GM23338 (cell line): ENCODE data around the gene TAF3.

ENCODE experiments used
- CREB1 ChIP-seq: fragments of 250-450 bp; sonication (Bioruptor Pico); IDR thresholded peaks from 2 replicates; pipeline ENCODE4 v1.5.0; 2020; ENCODE audit warnings: low read depth, mild to moderate bottlenecking, moderate library complexity
- EZH2 ChIP-seq: fragments of 200-600 bp; sonication (generic); IDR thresholded peaks from one replicate; pipeline ENCODE4 v1.8.0; 2017; ENCODE audit warnings: antibody characterized with exemption, mild to moderate bottlenecking, low read depth; ENCODE audit not compliant: unreplicated experiment
- EZH2phosphoT487 ChIP-seq: fragments of 200-600 bp; sonication (generic); IDR thresholded peaks from one replicate; pipeline ENCODE4 v1.8.1; 2018; ENCODE audit warnings: antibody characterized with exemption; ENCODE audit not compliant: unreplicated experiment
- JUNB ChIP-seq: IDR thresholded peaks from one replicate; pipeline ENCODE4 v1.6.1; 2016; ENCODE audit warnings: antibody characterized with exemption; ENCODE audit not compliant: unreplicated experiment
- NANOG ChIP-seq: IDR thresholded peaks from 2 replicates; pipeline ENCODE4 v1.6.1; 2016; ENCODE audit warnings: antibody characterized with exemption, borderline replicate concordance
- POLR2AphosphoS5 ChIP-seq: IDR thresholded peaks from 2 replicates; pipeline ENCODE4 v1.6.1; 2016; ENCODE audit warnings: antibody characterized with exemption, low read depth
- STAT1 ChIP-seq: IDR thresholded peaks from one replicate; pipeline ENCODE4 v1.6.1; 2016; ENCODE audit warnings: antibody characterized with exemption; ENCODE audit not compliant: unreplicated experiment
- ZNF114 ChIP-seq: fragments of 250-450 bp; sonication (Bioruptor Pico); IDR thresholded peaks from 2 replicates; pipeline ENCODE4 v1.5.0; 2020; ENCODE audit warnings: mild to moderate bottlenecking, moderate library complexity
- TF ChIP-seq, protein P1 (sequence below), 2 experiments: fragments of 200-600 bp in 1 of 2; sonication (generic) in 1 of 2; conservative IDR thresholded peaks; 2 replicates each; pipeline versions ENCODE4 v1.5.1 to v1.6.1; 2016 to 2017; ENCODE audit warnings: antibody characterized with exemption in 2 of 2, low read depth in 2 of 2, mild to moderate bottlenecking in 2 of 2, moderate library complexity in 1 of 2
- TF ChIP-seq, protein P2 (sequence below): IDR thresholded peaks from one replicate; pipeline ENCODE4 v1.6.1; 2018; ENCODE audit warnings: antibody characterized with exemption; ENCODE audit not compliant: unreplicated experiment

DNA sequence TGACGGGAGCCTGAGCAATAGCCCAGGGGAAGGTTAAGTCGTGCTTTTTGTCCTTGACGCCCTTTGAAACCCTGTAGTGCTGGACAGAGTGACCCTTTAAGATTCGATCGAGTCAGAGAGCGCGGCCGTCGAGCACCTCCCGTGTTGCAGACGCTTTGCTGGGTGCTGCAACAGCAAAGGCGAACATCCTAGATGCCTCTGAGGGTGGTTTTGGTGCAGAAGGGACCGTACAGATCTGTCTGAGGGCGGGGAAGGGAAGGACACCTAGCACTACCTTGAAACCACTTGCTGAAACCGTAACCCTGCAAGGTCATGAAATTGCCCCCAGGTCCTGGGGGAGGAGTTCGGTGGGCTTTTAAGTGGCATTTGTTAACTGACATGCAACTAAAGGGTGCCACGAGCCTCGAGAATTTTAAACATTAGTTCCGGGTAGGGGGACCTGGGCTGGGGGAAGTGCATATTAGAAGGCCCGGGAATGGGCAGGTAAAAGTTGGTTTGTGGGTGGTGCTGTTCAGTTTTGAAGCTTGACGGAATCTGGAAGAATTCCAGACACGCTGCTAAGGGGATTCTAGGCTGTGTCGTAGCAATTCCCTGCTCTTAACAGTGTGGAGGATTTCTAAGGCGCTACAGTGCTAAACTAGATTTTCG lies 29.5 kb upstream of the TAF3 start:
- TF ChIP-seq POLR2AphosphoS5, result no peak
- TF ChIP-seq EZH2, result no peak
- TF ChIP-seq, protein P1, sequence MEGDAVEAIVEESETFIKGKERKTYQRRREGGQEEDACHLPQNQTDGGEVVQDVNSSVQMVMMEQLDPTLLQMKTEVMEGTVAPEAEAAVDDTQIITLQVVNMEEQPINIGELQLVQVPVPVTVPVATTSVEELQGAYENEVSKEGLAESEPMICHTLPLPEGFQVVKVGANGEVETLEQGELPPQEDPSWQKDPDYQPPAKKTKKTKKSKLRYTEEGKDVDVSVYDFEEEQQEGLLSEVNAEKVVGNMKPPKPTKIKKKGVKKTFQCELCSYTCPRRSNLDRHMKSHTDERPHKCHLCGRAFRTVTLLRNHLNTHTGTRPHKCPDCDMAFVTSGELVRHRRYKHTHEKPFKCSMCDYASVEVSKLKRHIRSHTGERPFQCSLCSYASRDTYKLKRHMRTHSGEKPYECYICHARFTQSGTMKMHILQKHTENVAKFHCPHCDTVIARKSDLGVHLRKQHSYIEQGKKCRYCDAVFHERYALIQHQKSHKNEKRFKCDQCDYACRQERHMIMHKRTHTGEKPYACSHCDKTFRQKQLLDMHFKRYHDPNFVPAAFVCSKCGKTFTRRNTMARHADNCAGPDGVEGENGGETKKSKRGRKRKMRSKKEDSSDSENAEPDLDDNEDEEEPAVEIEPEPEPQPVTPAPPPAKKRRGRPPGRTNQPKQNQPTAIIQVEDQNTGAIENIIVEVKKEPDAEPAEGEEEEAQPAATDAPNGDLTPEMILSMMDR (conservative IDR thresholded peaks at IDR 0.05; ENCODE audit: low read depth in 2 of 2), result no peak
- TF ChIP-seq EZH2phosphoT487, result no peak
- TF ChIP-seq, protein P2, sequence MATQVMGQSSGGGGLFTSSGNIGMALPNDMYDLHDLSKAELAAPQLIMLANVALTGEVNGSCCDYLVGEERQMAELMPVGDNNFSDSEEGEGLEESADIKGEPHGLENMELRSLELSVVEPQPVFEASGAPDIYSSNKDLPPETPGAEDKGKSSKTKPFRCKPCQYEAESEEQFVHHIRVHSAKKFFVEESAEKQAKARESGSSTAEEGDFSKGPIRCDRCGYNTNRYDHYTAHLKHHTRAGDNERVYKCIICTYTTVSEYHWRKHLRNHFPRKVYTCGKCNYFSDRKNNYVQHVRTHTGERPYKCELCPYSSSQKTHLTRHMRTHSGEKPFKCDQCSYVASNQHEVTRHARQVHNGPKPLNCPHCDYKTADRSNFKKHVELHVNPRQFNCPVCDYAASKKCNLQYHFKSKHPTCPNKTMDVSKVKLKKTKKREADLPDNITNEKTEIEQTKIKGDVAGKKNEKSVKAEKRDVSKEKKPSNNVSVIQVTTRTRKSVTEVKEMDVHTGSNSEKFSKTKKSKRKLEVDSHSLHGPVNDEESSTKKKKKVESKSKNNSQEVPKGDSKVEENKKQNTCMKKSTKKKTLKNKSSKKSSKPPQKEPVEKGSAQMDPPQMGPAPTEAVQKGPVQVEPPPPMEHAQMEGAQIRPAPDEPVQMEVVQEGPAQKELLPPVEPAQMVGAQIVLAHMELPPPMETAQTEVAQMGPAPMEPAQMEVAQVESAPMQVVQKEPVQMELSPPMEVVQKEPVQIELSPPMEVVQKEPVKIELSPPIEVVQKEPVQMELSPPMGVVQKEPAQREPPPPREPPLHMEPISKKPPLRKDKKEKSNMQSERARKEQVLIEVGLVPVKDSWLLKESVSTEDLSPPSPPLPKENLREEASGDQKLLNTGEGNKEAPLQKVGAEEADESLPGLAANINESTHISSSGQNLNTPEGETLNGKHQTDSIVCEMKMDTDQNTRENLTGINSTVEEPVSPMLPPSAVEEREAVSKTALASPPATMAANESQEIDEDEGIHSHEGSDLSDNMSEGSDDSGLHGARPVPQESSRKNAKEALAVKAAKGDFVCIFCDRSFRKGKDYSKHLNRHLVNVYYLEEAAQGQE, result no peak
- TF ChIP-seq JUNB, result no peak
- TF ChIP-seq CREB1 (CRISPR knock-in tag), result no peak
- TF ChIP-seq STAT1, result no peak
- TF ChIP-seq ZNF114 (CRISPR knock-in tag), result no peak
- no peak for TF ChIP-seq NANOG
